HepG2 (cell line): Measurements from ENCODE around the gene RRAGA. TPM values are rescaled to one million over a fixed set of nuclear protein-coding genes. Genes with fewer than 3 reads are reported as not detected.

ENCODE experiments used
- CBX1 ChIP-seq: IDR thresholded peaks from one replicate; pipeline ENCODE4 v1.6.1; 2016; ENCODE audit warnings: antibody characterized with exemption, low read depth
- DMAP1 ChIP-seq: IDR thresholded peaks from 2 replicates; pipeline ENCODE4 v1.6.1; 2016
- GFI1 ChIP-seq: sonication (generic); formaldehyde crosslinking; IDR thresholded peaks from 2 replicates; pipeline ENCODE4 v1.5.0; 2020; ENCODE audit warnings: missing genetic modification reagents, mild to moderate bottlenecking, borderline replicate concordance
- HNRNPL ChIP-seq: fragments of 200-400 bp; formaldehyde crosslinking; IDR thresholded peaks from 2 replicates; pipeline ENCODE4 v1.6.1; 2017; ENCODE audit warnings: mild to moderate bottlenecking, low read depth, low read length
- KAT8 ChIP-seq: IDR thresholded peaks from 2 replicates; pipeline ENCODE4 v1.6.1; 2016; ENCODE audit warnings: missing genetic modification reagents, missing compliant biosample characterization
- MED1 ChIP-seq: sonication (generic); formaldehyde crosslinking; IDR thresholded peaks from 2 replicates; pipeline ENCODE4 v1.4.0; 2020; ENCODE audit warnings: missing genetic modification reagents
- NFKBIZ ChIP-seq: IDR thresholded peaks from 2 replicates; pipeline ENCODE4 v1.6.1; 2018; ENCODE audit warnings: missing genetic modification reagents, missing compliant biosample characterization
- NONO ChIP-seq, 2 experiments: fragments of 450-650 bp in 1 of 2; sonication (generic) in 1 of 2; formaldehyde crosslinking in 1 of 2; IDR thresholded peaks in 1 of 2; conservative IDR thresholded peaks in 1 of 2; 2 replicates each; pipeline versions ENCODE4 v1.6.1 to v1.8.0; 2017 to 2022; ENCODE audit warnings: mild to moderate bottlenecking in 1 of 2, missing genetic modification reagents in 1 of 2, moderate library complexity in 1 of 2
- RBM22 ChIP-seq: fragments of 200-400 bp; formaldehyde crosslinking; optimal IDR thresholded peaks from 2 replicates; pipeline ENCODE3; 2017; ENCODE audit warnings: mild to moderate bottlenecking, low read length, moderate library complexity
- SETDB1 ChIP-seq: sonication (generic); formaldehyde crosslinking; IDR thresholded peaks from 2 replicates; pipeline ENCODE4 v1.5.1; 2020; ENCODE audit warnings: missing genetic modification reagents, mild to moderate bottlenecking, borderline replicate concordance
- SIX4 ChIP-seq: sonication (generic); formaldehyde crosslinking; IDR thresholded peaks from 2 replicates; pipeline ENCODE4 v1.4.0; 2020; ENCODE audit warnings: missing genetic modification reagents
- TAF1 ChIP-seq: sonication (generic); formaldehyde crosslinking; IDR thresholded peaks from 2 replicates; pipeline ENCODE4 v1.4.0; 2020; ENCODE audit warnings: missing genetic modification reagents
- THAP8 ChIP-seq: sonication (generic); formaldehyde crosslinking; IDR thresholded peaks from 2 replicates; pipeline ENCODE4 v1.5.1; 2020; ENCODE audit warnings: missing genetic modification reagents, mild to moderate bottlenecking, borderline replicate concordance
- ZFP36L2 ChIP-seq: sonication (generic); formaldehyde crosslinking; IDR thresholded peaks from 2 replicates; pipeline ENCODE4 v1.4.0; 2020; ENCODE audit warnings: missing genetic modification reagents
- ZNF18 ChIP-seq: sonication (generic); formaldehyde crosslinking; IDR thresholded peaks from 2 replicates; pipeline ENCODE4 v1.8.0; 2022; ENCODE audit warnings: mild to moderate bottlenecking, missing genetic modification reagents; ENCODE audit not compliant: insufficient replicate concordance
- ZNF232 ChIP-seq: sonication (generic); formaldehyde crosslinking; IDR thresholded peaks from 2 replicates; pipeline ENCODE4 v1.4.0; 2020; ENCODE audit warnings: missing genetic modification reagents, borderline replicate concordance
- ZNF317 ChIP-seq: sonication (generic); formaldehyde crosslinking; IDR thresholded peaks from 2 replicates; pipeline ENCODE4 v1.5.0; 2020; ENCODE audit warnings: mild to moderate bottlenecking, missing genetic modification reagents
- ZNF484 ChIP-seq: sonication (generic); formaldehyde crosslinking; IDR thresholded peaks from 2 replicates; pipeline ENCODE4 v1.5.1; 2020; ENCODE audit warnings: mild to moderate bottlenecking, low read depth, missing genetic modification reagents, borderline replicate concordance
- ZNF574 ChIP-seq: sonication (generic); formaldehyde crosslinking; IDR thresholded peaks from 2 replicates; pipeline ENCODE4 v1.4.0; 2020; ENCODE audit warnings: missing genetic modification reagents
- ZNF589 ChIP-seq: sonication (generic); formaldehyde crosslinking; conservative IDR thresholded peaks from 2 replicates; pipeline ENCODE4 v1.8.0; 2022; ENCODE audit warnings: mild to moderate bottlenecking, moderate library complexity, missing genetic modification reagents
- ZNF709 ChIP-seq: sonication (generic); formaldehyde crosslinking; IDR thresholded peaks from 2 replicates; pipeline ENCODE4 v1.5.0; 2020; ENCODE audit warnings: mild to moderate bottlenecking, missing genetic modification reagents
- polyA plus RNA-seq, 8 experiments: library from polyadenylated mRNA; depleted of rRNA in 3 of 8; stranded (reverse) in 7 of 8; unstranded in 1 of 8; fragments of >200 nt; fragmentation: Illumina TruSeq in 4 of 8; extraction: Trizol in 4 of 8; gene quantifications; 2 replicates each; pipeline versions ENCODE4 v1.2.1 to v1.2.3, GENCODE V29; 2011 to 2016; ENCODE audit warnings: low read depth in 4 of 8, missing spikeins in 1 of 8, mixed read lengths in 1 of 8; ENCODE audit not compliant: insufficient read depth in 1 of 8
- total RNA-seq, 5 experiments: library from RNA; depleted of rRNA; stranded (reverse); fragments of >200 nt; fragmentation: Illumina TruSeq; extraction: Trizol; gene quantifications; 2 replicates each; pipeline ENCODE4 v1.2.3, GENCODE V29; 2016; ENCODE audit warnings: low read depth in 1 of 5
- TF ChIP-seq, protein P1 (sequence below): sonication (generic); formaldehyde crosslinking; conservative IDR thresholded peaks from 2 replicates; pipeline ENCODE4 v1.4.0; 2020; ENCODE audit warnings: missing genetic modification reagents

Gene RRAGA
- total and polyA plus RNA-seq, 2 of the 13 experiments (the other 11 are each of a cell fraction or from before 2014, with no cell fraction given), result 37.5 to 118 TPM

- TF ChIP-seq THAP8 (CRISPR knock-in tag), result peak; percentile 67; the same call in 1 of the 2 replicates
- 0 out of 2 replicates have a peak, but pooled peaks have one; percentile 27 for TF ChIP-seq GFI1 (CRISPR knock-in tag)
- peak; percentile 74; the same call in 1 of the 2 replicates for TF ChIP-seq MED1 (CRISPR knock-in tag)
- TF ChIP-seq KAT8 (CRISPR knock-in tag), result peak; percentile 91
- peak; percentile 69; the same call in 1 of the 2 replicates for TF ChIP-seq HNRNPL
- no peak for TF ChIP-seq NONO (IDR thresholded peaks at IDR 0.05)
- TF ChIP-seq NONO (CRISPR knock-in tag; conservative IDR thresholded peaks at IDR 0.05), result peak; percentile 87
- TF ChIP-seq ZNF589, result peak; percentile 81
- peak; percentile 82 for TF ChIP-seq DMAP1 (CRISPR knock-in tag)
- peak; percentile 79 for TF ChIP-seq RBM22
- TF ChIP-seq, protein P1, sequence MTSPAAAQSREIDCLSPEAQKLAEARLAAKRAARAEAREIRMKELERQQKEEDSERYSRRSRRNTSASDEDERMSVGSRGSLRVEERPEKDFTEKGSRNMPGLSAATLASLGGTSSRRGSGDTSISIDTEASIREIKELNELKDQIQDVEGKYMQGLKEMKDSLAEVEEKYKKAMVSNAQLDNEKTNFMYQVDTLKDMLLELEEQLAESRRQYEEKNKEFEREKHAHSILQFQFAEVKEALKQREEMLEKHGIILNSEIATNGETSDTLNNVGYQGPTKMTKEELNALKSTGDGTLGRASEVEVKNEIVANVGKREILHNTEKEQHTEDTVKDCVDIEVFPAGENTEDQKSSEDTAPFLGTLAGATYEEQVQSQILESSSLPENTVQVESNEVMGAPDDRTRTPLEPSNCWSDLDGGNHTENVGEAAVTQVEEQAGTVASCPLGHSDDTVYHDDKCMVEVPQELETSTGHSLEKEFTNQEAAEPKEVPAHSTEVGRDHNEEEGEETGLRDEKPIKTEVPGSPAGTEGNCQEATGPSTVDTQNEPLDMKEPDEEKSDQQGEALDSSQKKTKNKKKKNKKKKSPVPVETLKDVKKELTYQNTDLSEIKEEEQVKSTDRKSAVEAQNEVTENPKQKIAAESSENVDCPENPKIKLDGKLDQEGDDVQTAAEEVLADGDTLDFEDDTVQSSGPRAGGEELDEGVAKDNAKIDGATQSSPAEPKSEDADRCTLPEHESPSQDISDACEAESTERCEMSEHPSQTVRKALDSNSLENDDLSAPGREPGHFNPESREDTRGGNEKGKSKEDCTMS (CRISPR knock-in tag), result no peak
- no peak for TF ChIP-seq ZNF18 (CRISPR knock-in tag)
- TF ChIP-seq ZNF484 (CRISPR knock-in tag), result no peak
- TF ChIP-seq SIX4 (CRISPR knock-in tag), result peak; percentile 50
- peak; percentile 91 for TF ChIP-seq ZNF574 (CRISPR knock-in tag)
- TF ChIP-seq ZFP36L2 (CRISPR knock-in tag), result no peak
- TF ChIP-seq CBX1, result no peak
- TF ChIP-seq ZNF317, result no peak
- TF ChIP-seq SETDB1 (CRISPR knock-in tag), result no peak
- peak; percentile 56; the same call in 1 of the 2 replicates for TF ChIP-seq ZNF232 (CRISPR knock-in tag)
- TF ChIP-seq TAF1, result peak; percentile 85
- peak; percentile 94 for TF ChIP-seq ZNF709
- no peak for TF ChIP-seq NFKBIZ (CRISPR knock-in tag)
Measured at GRCh38 chr9:19048966-19049916, at the start of gene RRAGA (continued).
